ENCODE measurements around the gene MGAT5.

- no peak for TF ChIP-seq POLR2A (IDR thresholded peaks at IDR 0.05)
- TF ChIP-seq, protein P1, sequence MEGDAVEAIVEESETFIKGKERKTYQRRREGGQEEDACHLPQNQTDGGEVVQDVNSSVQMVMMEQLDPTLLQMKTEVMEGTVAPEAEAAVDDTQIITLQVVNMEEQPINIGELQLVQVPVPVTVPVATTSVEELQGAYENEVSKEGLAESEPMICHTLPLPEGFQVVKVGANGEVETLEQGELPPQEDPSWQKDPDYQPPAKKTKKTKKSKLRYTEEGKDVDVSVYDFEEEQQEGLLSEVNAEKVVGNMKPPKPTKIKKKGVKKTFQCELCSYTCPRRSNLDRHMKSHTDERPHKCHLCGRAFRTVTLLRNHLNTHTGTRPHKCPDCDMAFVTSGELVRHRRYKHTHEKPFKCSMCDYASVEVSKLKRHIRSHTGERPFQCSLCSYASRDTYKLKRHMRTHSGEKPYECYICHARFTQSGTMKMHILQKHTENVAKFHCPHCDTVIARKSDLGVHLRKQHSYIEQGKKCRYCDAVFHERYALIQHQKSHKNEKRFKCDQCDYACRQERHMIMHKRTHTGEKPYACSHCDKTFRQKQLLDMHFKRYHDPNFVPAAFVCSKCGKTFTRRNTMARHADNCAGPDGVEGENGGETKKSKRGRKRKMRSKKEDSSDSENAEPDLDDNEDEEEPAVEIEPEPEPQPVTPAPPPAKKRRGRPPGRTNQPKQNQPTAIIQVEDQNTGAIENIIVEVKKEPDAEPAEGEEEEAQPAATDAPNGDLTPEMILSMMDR (IDR thresholded peaks at IDR 0.05) = no peak
Observed at GRCh38 chr2:134453476-134453875, 199.6 kb downstream of the MGAT5 start.
